ENCODE measurements around the gene ASPSCR1. TPM values are rescaled to one million over a fixed set of nuclear protein-coding genes. Genes with fewer than 3 reads are reported as not detected.

Gene ASPSCR1
- total RNA-seq, 1 donor from 2014 or later = 13.1 TPM

DNA sequence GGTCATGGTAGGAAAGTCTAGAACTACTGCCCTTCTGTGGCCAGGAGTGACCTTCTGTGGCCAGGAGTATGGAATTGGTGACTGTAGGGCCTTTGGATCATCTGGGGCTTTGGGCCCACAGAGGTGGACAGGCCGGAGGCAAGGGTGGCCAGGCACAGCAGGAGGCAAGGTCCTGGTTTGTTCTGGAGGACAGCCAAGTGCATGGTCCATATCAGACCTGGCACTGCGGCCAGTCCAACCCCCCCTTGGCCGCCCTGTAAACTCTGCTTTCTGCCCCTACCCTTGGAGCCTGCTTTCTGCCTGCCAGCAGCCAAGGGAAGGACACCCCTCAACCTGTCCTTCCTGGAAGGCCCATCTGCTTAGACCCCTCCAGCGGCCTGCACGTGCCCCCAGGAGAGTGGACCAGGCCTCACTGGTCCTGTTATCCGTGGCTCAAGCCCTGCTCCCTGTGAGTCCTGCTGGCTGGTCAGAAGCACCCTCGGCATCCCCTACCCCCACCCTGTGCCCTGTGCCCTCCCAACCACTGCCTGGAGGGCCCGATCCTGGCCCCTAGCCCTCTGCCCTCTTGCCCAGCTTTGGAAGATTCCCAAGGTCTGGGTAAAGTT lies 62.4 kb downstream of the ASPSCR1 start:
- Histone ChIP-seq H4K20me1 (ENCODE audit: low read depth) (peaks cover 5% of the 10 kb centered on the region), H3K27me3 (no peaks in the 10 kb centered on the region), H3K27ac (no peak overlapping the region), H2AFZ (replicated peaks) (no peak overlapping the region), H3K9me3 (ENCODE audit: low read depth) (no peaks in the 10 kb centered on the region), H3F3A (ENCODE audit: low read depth) (peaks cover 22% of the 10 kb centered on the region), H3K9ac (no peak overlapping the region), H3K36me3 (no peaks in the 10 kb centered on the region), H3K4me2 (no peak overlapping the region), H3K4me1 (peaks cover 7% of the 10 kb centered on the region), H3K4me3 (no peak overlapping the region), H3K79me2 (ENCODE audit: low read depth) (no peaks in the 10 kb centered on the region)
- peaks cover 9% of the 10 kb centered on the region for H3K36me3 Mint-ChIP-seq
- peaks cover 29% of the 10 kb centered on the region for H3K4me1 Mint-ChIP-seq
- H3K27me3 Mint-ChIP-seq (ENCODE audit: insufficient read depth, low read depth) = peaks cover 12% of the 10 kb centered on the region
- no peak for TF ChIP-seq EZH2 (IDR thresholded peaks at IDR 0.05)
- no peak for TF ChIP-seq EZH2phosphoT487 (IDR thresholded peaks at IDR 0.05)
- TF ChIP-seq, protein P1, sequence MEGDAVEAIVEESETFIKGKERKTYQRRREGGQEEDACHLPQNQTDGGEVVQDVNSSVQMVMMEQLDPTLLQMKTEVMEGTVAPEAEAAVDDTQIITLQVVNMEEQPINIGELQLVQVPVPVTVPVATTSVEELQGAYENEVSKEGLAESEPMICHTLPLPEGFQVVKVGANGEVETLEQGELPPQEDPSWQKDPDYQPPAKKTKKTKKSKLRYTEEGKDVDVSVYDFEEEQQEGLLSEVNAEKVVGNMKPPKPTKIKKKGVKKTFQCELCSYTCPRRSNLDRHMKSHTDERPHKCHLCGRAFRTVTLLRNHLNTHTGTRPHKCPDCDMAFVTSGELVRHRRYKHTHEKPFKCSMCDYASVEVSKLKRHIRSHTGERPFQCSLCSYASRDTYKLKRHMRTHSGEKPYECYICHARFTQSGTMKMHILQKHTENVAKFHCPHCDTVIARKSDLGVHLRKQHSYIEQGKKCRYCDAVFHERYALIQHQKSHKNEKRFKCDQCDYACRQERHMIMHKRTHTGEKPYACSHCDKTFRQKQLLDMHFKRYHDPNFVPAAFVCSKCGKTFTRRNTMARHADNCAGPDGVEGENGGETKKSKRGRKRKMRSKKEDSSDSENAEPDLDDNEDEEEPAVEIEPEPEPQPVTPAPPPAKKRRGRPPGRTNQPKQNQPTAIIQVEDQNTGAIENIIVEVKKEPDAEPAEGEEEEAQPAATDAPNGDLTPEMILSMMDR (IDR thresholded peaks at IDR 0.05) = no peak
- peak overlapping the region; percentile 61 for H3K27ac Mint-ChIP-seq
- DNase-seq (ENCODE audit: low spot score) = no peak
- peaks cover 9% of the 10 kb centered on the region for H3K9me3 Mint-ChIP-seq
- no peak overlapping the region for H3K4me3 Mint-ChIP-seq

- TF ChIP-seq, protein P1 (IDR thresholded peaks at IDR 0.05) = no peak
- no peak for TF ChIP-seq EZH2 (IDR thresholded peaks at IDR 0.05)
- TF ChIP-seq EZH2phosphoT487 (IDR thresholded peaks at IDR 0.05) = no peak
- Mint-ChIP-seq H3K4me3 (no peak overlapping the region), H3K4me1 (peaks cover 26% of the 10 kb centered on the region), H3K36me3 (no peaks in the 10 kb centered on the region), H3K27me3 (ENCODE audit: insufficient read depth, low read depth) (peaks cover 12% of the 10 kb centered on the region), H3K9me3 (peaks cover 9% of the 10 kb centered on the region), H3K27ac (no peak overlapping the region)
- H3K9ac ChIP-seq = no peak overlapping the region
- no peaks in the 10 kb centered on the region for H3K79me2 ChIP-seq (ENCODE audit: low read depth)
- peaks cover 5% of the 10 kb centered on the region for H4K20me1 ChIP-seq (ENCODE audit: low read depth)
- no peak for DNase-seq (ENCODE audit: low spot score)
- peaks cover 5% of the 10 kb centered on the region for H3K4me1 ChIP-seq
- no peak overlapping the region for H3K27ac ChIP-seq
- H3K27me3 ChIP-seq = no peaks in the 10 kb centered on the region
- H3K4me2 ChIP-seq = no peak overlapping the region
- peaks cover 18% of the 10 kb centered on the region for H3F3A ChIP-seq (ENCODE audit: low read depth)
- H3K4me3 ChIP-seq = no peak overlapping the region
- H3K36me3 ChIP-seq = no peaks in the 10 kb centered on the region
- H2AFZ ChIP-seq (replicated peaks) = no peak overlapping the region
- no peaks in the 10 kb centered on the region for H3K9me3 ChIP-seq (ENCODE audit: low read depth)
These were observed 63.9 kb downstream of the ASPSCR1 start for GRCh38 chr17:82041144-82041814.

- H3F3A ChIP-seq (ENCODE audit: low read depth) = peaks cover 8% of the 10 kb centered on the region
- no peak overlapping the region for H3K27ac ChIP-seq
- Mint-ChIP-seq H3K4me3 (peak overlapping the region; percentile 33), H3K27ac (peak overlapping the region; percentile 21), H3K9me3 (peaks cover 9% of the 10 kb centered on the region), H3K36me3 (peaks cover 5% of the 10 kb centered on the region), H3K4me1 (peaks cover 27% of the 10 kb centered on the region), H3K27me3 (ENCODE audit: insufficient read depth, low read depth) (peaks cover 12% of the 10 kb centered on the region)
- H3K79me2 ChIP-seq (ENCODE audit: low read depth) = no peaks in the 10 kb centered on the region
- DNase-seq (ENCODE audit: low spot score) = no peak
- no peaks in the 10 kb centered on the region for H3K27me3 ChIP-seq
- H3K36me3 ChIP-seq = no peaks in the 10 kb centered on the region
- TF ChIP-seq EZH2 (IDR thresholded peaks at IDR 0.05) (no peak), EZH2phosphoT487 (IDR thresholded peaks at IDR 0.05) (no peak)
- TF ChIP-seq, protein P1 (IDR thresholded peaks at IDR 0.05) = no peak
- H4K20me1 ChIP-seq (ENCODE audit: low read depth) = no peaks in the 10 kb centered on the region
- no peak overlapping the region for H3K9ac ChIP-seq
- no peak overlapping the region for H2AFZ ChIP-seq (replicated peaks)
- H3K9me3 ChIP-seq (ENCODE audit: low read depth) = no peaks in the 10 kb centered on the region
- no peak overlapping the region for H3K4me2 ChIP-seq
- H3K4me3 ChIP-seq = no peak overlapping the region
- H3K4me1 ChIP-seq = no peaks in the 10 kb centered on the region
These were observed 65.2 kb downstream of the ASPSCR1 start for GRCh38 chr17:82042649-82043048.
